OCI-LY3 (cell line): Measurements from ENCODE around the gene DMWD.

ENCODE experiments used
- H2AFZ ChIP-seq: fragments of 200-600, 300-600 bp; shearing (Covaris generic); 2 replicates; pipeline ENCODE4 v1.6.0; 2014; ENCODE audit warnings: antibody characterized with exemption, low read depth, low read length
- H3K27ac ChIP-seq: fragments of 200-600, 300-600 bp; sonication (generic); 2 replicates; pipeline ENCODE4 v1.5.1; 2014; ENCODE audit warnings: mild to moderate bottlenecking, low read length, moderate library complexity, mixed read lengths
- H3K27me3 ChIP-seq: fragments of 200-600, 300-600 bp; sonication (generic); 2 replicates; pipeline ENCODE4 v1.6.1; 2014; ENCODE audit warnings: low read depth, low read length, mixed read lengths
- H3K36me3 ChIP-seq: fragments of 200-600, 300-600 bp; sonication (generic); replicated peaks from 2 replicates; pipeline ENCODE3; 2014; ENCODE audit warnings: low read depth, low read length, mixed read lengths
- H3K4me1 ChIP-seq: fragments of 300-600, 200-600 bp; sonication (generic); 2 replicates; pipeline ENCODE4 v1.6.1; 2014; ENCODE audit warnings: low read length, mixed read lengths
- H3K4me2 ChIP-seq: fragments of 200-600, 300-600 bp; sonication (generic); 2 replicates; pipeline ENCODE4 v1.6.1; 2014; ENCODE audit warnings: low read length, mixed read lengths
- H3K4me3 ChIP-seq: fragments of 300-600, 200-600 bp; sonication (generic); 2 replicates; pipeline ENCODE4 v1.5.1; 2014; ENCODE audit warnings: antibody characterized with exemption, mild to moderate bottlenecking, low read length, moderate library complexity
- H3K79me2 ChIP-seq: fragments of 300-600, 200-600 bp; shearing (Covaris generic); 2 replicates; pipeline ENCODE4 v1.6.1; 2014; ENCODE audit warnings: mild to moderate bottlenecking, low read length, mixed read lengths
- H3K9ac ChIP-seq: fragments of 300-600, 200-600 bp; shearing (Covaris generic); 2 replicates; pipeline ENCODE4 v1.6.0; 2014; ENCODE audit warnings: mild to moderate bottlenecking, low read length, moderate library complexity
- H3K9me3 ChIP-seq: fragments of 200-600, 300-600 bp; shearing (Covaris generic); 2 replicates; pipeline ENCODE4 v1.6.1; 2014; ENCODE audit warnings: low read length, mixed read lengths; ENCODE audit not compliant: insufficient read depth
- H4K20me1 ChIP-seq: fragments of 200-600, 300-600 bp; sonication (generic); 2 replicates; pipeline ENCODE4 v1.6.1; 2016; ENCODE audit warnings: low read length, mixed read lengths; ENCODE audit not compliant: insufficient read depth
- CTCF ChIP-seq: fragments of 200-600, 300-600 bp; sonication (generic); IDR thresholded peaks from 2 replicates; pipeline ENCODE4 v1.5.1; 2014; ENCODE audit warnings: antibody characterized with exemption, low read length, low read depth
- EZH2phosphoT487 ChIP-seq: fragments of 200-600 bp; shearing (Covaris generic); IDR thresholded peaks from 2 replicates; pipeline ENCODE4 v1.6.1; 2018; ENCODE audit warnings: antibody characterized with exemption, mixed run types, low read depth

The DMWD gene

GRCh38 chr19:45798995-45799517 lies 6.4 kb upstream of the DMWD start:
- no peaks in the 10 kb centered on the region for H3K9me3 ChIP-seq
- H4K20me1 ChIP-seq, result no peaks in the 10 kb centered on the region
- no peak overlapping the region for H3K9ac ChIP-seq
- 0 out of 2 replicates have a peak overlapping the region, but pooled peaks have one; percentile 36 for H2AFZ ChIP-seq
- H3K4me1 ChIP-seq, result peaks cover 27% of the 10 kb centered on the region
- H3K4me2 ChIP-seq, result peak overlapping the region; percentile 70
- TF ChIP-seq CTCF (peak; percentile 94), EZH2phosphoT487 (no peak)
- H3K4me3 ChIP-seq, result peak overlapping the region; percentile 44
- H3K79me2 ChIP-seq, result no peaks in the 10 kb centered on the region
- no peaks in the 10 kb centered on the region; the same call in 1 of the 2 replicates for H3K27me3 ChIP-seq
- no peaks in the 10 kb centered on the region for H3K36me3 ChIP-seq
- no peak overlapping the region for H3K27ac ChIP-seq

- Histone ChIP-seq H3K79me2 (peaks cover 15% of the 10 kb centered on the region), H3K27ac (no peak overlapping the region), H3K9ac (no peak overlapping the region), H3K4me3 (no peak overlapping the region), H3K4me2 (no peak overlapping the region), H3K36me3 (peaks cover 5% of the 10 kb centered on the region), H4K20me1 (peaks cover 14% of the 10 kb centered on the region), H3K27me3 (no peaks in the 10 kb centered on the region), H3K9me3 (no peaks in the 10 kb centered on the region), H3K4me1 (peaks cover 39% of the 10 kb centered on the region), H2AFZ (no peak overlapping the region)
- no peak for TF ChIP-seq CTCF
- no peak for TF ChIP-seq EZH2phosphoT487
Observed at GRCh38 chr19:45794627-45795026, 2.0 kb upstream of the DMWD start.

GRCh38 chr19:45793876-45794275 lies 1.2 kb upstream of the DMWD start:
- Histone ChIP-seq H3K9ac (no peak overlapping the region), H3K36me3 (peaks cover 12% of the 10 kb centered on the region), H3K27me3 (no peaks in the 10 kb centered on the region), H3K4me1 (peaks cover 32% of the 10 kb centered on the region), H3K4me2 (peak overlapping the region; percentile 44), H4K20me1 (peaks cover 14% of the 10 kb centered on the region), H2AFZ (no peak overlapping the region), H3K4me3 (peak overlapping the region; percentile 12; the same call in 1 of the 2 replicates), H3K79me2 (peaks cover 15% of the 10 kb centered on the region), H3K9me3 (no peaks in the 10 kb centered on the region), H3K27ac (no peak overlapping the region)
- TF ChIP-seq CTCF, result no peak
- TF ChIP-seq EZH2phosphoT487, result no peak

- Histone ChIP-seq H2AFZ (no peak overlapping the region), H3K4me3 (peak overlapping the region; percentile 49), H3K9me3 (no peaks in the 10 kb centered on the region), H3K27me3 (no peaks in the 10 kb centered on the region), H3K4me1 (peaks cover 29% of the 10 kb centered on the region), H3K4me2 (peak overlapping the region; percentile 44), H3K36me3 (peaks cover 14% of the 10 kb centered on the region), H4K20me1 (peaks cover 14% of the 10 kb centered on the region), H3K27ac (no peak overlapping the region), H3K79me2 (peaks cover 15% of the 10 kb centered on the region), H3K9ac (no peak overlapping the region)
- TF ChIP-seq CTCF, result no peak
- no peak for TF ChIP-seq EZH2phosphoT487
Observed at GRCh38 chr19:45793178-45793564, 526 bp upstream of the DMWD start.
